ENCODE data around the gene RIPPLY1.

DNA sequence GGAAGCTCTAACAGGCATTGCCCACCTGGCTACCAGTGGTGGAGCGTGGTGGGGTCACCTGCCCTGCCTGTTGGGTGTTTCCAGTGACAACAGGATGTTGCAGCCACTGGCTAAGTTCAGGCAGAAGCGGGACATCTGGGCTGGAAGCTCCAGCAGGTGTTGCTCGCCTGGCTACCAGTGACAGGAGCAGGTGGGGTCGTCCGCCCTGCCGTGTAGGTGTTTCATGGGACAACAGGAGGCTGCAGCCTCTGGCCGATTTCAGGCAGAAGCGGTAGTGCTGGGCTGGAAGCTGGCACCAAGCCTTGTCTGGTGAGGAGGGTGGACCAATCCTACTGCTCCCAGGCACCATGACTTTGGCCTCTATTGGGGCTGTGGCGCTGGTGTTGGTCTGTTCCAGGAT, 39.4 kb downstream of the RIPPLY1 start:
- TF ChIP-seq, protein P1, sequence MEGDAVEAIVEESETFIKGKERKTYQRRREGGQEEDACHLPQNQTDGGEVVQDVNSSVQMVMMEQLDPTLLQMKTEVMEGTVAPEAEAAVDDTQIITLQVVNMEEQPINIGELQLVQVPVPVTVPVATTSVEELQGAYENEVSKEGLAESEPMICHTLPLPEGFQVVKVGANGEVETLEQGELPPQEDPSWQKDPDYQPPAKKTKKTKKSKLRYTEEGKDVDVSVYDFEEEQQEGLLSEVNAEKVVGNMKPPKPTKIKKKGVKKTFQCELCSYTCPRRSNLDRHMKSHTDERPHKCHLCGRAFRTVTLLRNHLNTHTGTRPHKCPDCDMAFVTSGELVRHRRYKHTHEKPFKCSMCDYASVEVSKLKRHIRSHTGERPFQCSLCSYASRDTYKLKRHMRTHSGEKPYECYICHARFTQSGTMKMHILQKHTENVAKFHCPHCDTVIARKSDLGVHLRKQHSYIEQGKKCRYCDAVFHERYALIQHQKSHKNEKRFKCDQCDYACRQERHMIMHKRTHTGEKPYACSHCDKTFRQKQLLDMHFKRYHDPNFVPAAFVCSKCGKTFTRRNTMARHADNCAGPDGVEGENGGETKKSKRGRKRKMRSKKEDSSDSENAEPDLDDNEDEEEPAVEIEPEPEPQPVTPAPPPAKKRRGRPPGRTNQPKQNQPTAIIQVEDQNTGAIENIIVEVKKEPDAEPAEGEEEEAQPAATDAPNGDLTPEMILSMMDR (conservative IDR thresholded peaks at IDR 0.05; ENCODE audit: low read length) = no peak
- no peak for TF ChIP-seq EZH2phosphoT487 (IDR thresholded peaks at IDR 0.05; ENCODE audit: borderline replicate concordance)
